Measurements from ENCODE around the gene LARGE1. TPM values are rescaled to one million over a fixed set of nuclear protein-coding genes. Genes with fewer than 3 reads are reported as not detected.

Gene LARGE1
- total RNA-seq, 1 experiment from 2014 or later: 1.3 TPM

DNA sequence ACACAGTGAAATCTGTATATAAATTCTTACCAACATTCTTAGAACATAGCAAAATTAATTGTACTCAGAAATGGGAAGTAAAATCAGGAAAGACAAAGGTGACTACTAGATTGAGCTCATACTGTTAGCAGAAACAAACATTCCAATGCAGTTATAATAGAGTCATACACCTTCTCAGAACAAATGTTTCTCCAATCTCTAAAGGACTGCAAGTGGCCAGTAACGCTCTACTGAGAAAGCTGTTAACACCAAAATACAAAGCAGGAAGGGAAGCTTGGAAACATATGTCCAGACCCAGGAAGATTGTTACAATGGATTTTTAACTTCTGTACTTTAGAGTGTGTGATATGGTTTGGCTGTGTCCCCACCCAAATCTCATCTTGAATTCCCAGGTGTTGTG lies 341.5 kb downstream of the LARGE1 start:
- no peaks in the 10 kb centered on the region for H3F3A ChIP-seq (ENCODE audit: low read length, unreplicated experiment)
- no peaks in the 10 kb centered on the region for H3K79me2 ChIP-seq (ENCODE audit: low read length)
- no peak overlapping the region for H3K4me3 ChIP-seq (ENCODE audit: low read length)
- POLR2A ChIA-PET (ENCODE audit: unreplicated experiment): no interaction called here
- CTCF ChIA-PET: no interaction called here
- ATAC-seq (no peak), DNase-seq (no peak)
- H4K20me1 ChIP-seq (ENCODE audit: low read length): no peaks in the 10 kb centered on the region
- no peak overlapping the region for H3K9ac ChIP-seq (ENCODE audit: low read length)
- no peaks in the 10 kb centered on the region for H3K36me3 ChIP-seq (ENCODE audit: low read depth, low read length)
- no peaks in the 10 kb centered on the region for H3K9me2 ChIP-seq (replicated peaks; ENCODE audit: low read length)
- H3K27ac ChIP-seq (ENCODE audit: low read length): no peak overlapping the region
- no TSS peak for BruUV-seq (replicated peaks)
- no peak overlapping the region for H3K4me2 ChIP-seq (ENCODE audit: low read length)
- no peak overlapping the region for H2AFZ ChIP-seq (ENCODE audit: low read length)
- H3K9me3 ChIP-seq (ENCODE audit: low read length): no peaks in the 10 kb centered on the region; the same call in 1 of the 2 replicates
- intact Hi-C loops (cut with micrococcal nuclease): no loop called here
- H3K4me1 ChIP-seq (ENCODE audit: insufficient read depth, low read length): no peaks in the 10 kb centered on the region
- H3K27me3 ChIP-seq (ENCODE audit: low read length): no peaks in the 10 kb centered on the region
- TF ChIP-seq, protein P1, sequence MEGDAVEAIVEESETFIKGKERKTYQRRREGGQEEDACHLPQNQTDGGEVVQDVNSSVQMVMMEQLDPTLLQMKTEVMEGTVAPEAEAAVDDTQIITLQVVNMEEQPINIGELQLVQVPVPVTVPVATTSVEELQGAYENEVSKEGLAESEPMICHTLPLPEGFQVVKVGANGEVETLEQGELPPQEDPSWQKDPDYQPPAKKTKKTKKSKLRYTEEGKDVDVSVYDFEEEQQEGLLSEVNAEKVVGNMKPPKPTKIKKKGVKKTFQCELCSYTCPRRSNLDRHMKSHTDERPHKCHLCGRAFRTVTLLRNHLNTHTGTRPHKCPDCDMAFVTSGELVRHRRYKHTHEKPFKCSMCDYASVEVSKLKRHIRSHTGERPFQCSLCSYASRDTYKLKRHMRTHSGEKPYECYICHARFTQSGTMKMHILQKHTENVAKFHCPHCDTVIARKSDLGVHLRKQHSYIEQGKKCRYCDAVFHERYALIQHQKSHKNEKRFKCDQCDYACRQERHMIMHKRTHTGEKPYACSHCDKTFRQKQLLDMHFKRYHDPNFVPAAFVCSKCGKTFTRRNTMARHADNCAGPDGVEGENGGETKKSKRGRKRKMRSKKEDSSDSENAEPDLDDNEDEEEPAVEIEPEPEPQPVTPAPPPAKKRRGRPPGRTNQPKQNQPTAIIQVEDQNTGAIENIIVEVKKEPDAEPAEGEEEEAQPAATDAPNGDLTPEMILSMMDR (conservative IDR thresholded peaks at IDR 0.05; ENCODE audit: low read depth, low read length): no peak
- TF ChIP-seq EZH2 (IDR thresholded peaks at IDR 0.05; ENCODE audit: low read length, unreplicated experiment) (no peak), EZH2phosphoT487 (IDR thresholded peaks at IDR 0.05; ENCODE audit: borderline replicate concordance, low read length) (no peak)

DNA sequence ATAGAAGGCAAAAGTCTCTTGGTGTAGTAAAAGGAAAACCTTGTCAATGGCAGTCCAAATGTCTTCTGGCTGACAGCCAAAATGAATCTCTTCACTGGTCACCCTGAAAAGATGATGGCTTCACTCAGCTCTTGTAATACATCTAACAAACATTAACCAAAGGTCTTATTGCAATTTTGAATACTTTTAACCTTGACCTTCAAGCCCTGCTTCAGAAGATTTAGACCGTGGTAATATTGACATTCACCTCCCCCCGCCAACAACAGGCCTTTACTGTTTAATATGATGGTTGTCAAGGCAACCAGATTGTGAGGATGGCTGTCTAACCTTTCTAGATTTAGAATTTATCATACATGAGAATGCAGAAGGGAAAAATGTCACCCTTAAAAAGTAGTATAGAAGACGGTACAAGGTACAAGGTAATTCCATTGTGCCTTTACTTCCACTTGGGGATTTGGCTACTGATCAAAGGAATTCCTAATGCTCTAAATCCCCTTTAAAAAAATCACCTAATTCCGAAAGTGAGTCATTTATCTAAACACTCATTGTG lies 342.3 kb downstream of the LARGE1 start:
- TF ChIP-seq EZH2 (IDR thresholded peaks at IDR 0.05; ENCODE audit: low read length, unreplicated experiment) (no peak), EZH2phosphoT487 (IDR thresholded peaks at IDR 0.05; ENCODE audit: borderline replicate concordance, low read length) (no peak)
- TF ChIP-seq, protein P1 (conservative IDR thresholded peaks at IDR 0.05; ENCODE audit: low read depth, low read length): no peak
- Histone ChIP-seq H3K9ac (ENCODE audit: low read length) (no peak overlapping the region), H3K27ac (ENCODE audit: low read length) (no peak overlapping the region), H3K4me3 (ENCODE audit: low read length) (no peak overlapping the region), H2AFZ (ENCODE audit: low read length) (no peak overlapping the region), H3F3A (ENCODE audit: low read length, unreplicated experiment) (no peaks in the 10 kb centered on the region), H3K4me1 (ENCODE audit: insufficient read depth, low read length) (no peaks in the 10 kb centered on the region), H3K9me3 (ENCODE audit: low read length) (no peaks in the 10 kb centered on the region; the same call in 1 of the 2 replicates), H3K4me2 (ENCODE audit: low read length) (no peak overlapping the region), H3K79me2 (ENCODE audit: low read length) (no peaks in the 10 kb centered on the region), H4K20me1 (ENCODE audit: low read length) (no peaks in the 10 kb centered on the region), H3K9me2 (replicated peaks; ENCODE audit: low read length) (no peaks in the 10 kb centered on the region), H3K36me3 (ENCODE audit: low read depth, low read length) (no peaks in the 10 kb centered on the region), H3K27me3 (ENCODE audit: low read length) (no peaks in the 10 kb centered on the region)
- no peak for DNase-seq
- BruUV-seq (replicated peaks): no TSS peak
- ChIA-PET POLR2A (ENCODE audit: unreplicated experiment) (no interaction called here), CTCF (no interaction called here)
- ATAC-seq: no peak
- intact Hi-C loops (cut with micrococcal nuclease): no loop called here

DNA sequence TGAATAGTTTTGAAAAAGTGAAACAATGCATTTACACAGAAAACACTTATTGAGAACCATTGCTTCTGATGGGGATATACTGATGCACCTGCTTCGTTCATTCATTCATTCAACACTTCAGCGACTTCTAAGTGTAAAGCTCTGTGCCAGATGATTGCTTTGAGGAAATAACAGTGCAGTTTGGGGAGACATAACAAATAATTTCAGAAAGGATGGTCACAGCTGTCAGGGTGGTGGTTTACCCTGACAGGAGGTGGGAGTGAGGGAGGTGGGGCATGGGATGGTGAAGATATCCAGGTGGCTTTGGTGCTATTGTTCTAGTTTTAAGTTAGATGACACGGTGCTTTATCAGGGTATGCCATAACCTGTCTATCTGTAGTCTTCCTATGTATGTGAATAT lies 344.1 kb downstream of the LARGE1 start:
- no peak for ATAC-seq
- H3K9me3 ChIP-seq (ENCODE audit: low read length): no peaks in the 10 kb centered on the region
- H3K4me1 ChIP-seq (ENCODE audit: insufficient read depth, low read length): no peaks in the 10 kb centered on the region
- no peaks in the 10 kb centered on the region for H3K9me2 ChIP-seq (replicated peaks; ENCODE audit: low read length)
- H3F3A ChIP-seq (ENCODE audit: low read length, unreplicated experiment): no peaks in the 10 kb centered on the region
- H3K27me3 ChIP-seq (ENCODE audit: low read length): no peaks in the 10 kb centered on the region
- no peaks in the 10 kb centered on the region for H4K20me1 ChIP-seq (ENCODE audit: low read length)
- no peak overlapping the region for H3K9ac ChIP-seq (ENCODE audit: low read length)
- ChIA-PET CTCF (no interaction called here), POLR2A (ENCODE audit: unreplicated experiment) (no interaction called here)
- intact Hi-C loops (cut with micrococcal nuclease): no loop called here
- no peak for DNase-seq
- no peak overlapping the region for H3K27ac ChIP-seq (ENCODE audit: low read length)
- H3K4me3 ChIP-seq (ENCODE audit: low read length): no peak overlapping the region
- no peaks in the 10 kb centered on the region for H3K36me3 ChIP-seq (ENCODE audit: low read depth, low read length)
- TF ChIP-seq EZH2phosphoT487 (IDR thresholded peaks at IDR 0.05; ENCODE audit: borderline replicate concordance, low read length) (no peak), EZH2 (IDR thresholded peaks at IDR 0.05; ENCODE audit: low read length, unreplicated experiment) (no peak)
- TF ChIP-seq, protein P1 (conservative IDR thresholded peaks at IDR 0.05; ENCODE audit: low read depth, low read length): no peak
- no TSS peak for BruUV-seq (replicated peaks)
- no peak overlapping the region for H2AFZ ChIP-seq (ENCODE audit: low read length)
- H3K79me2 ChIP-seq (ENCODE audit: low read length): no peaks in the 10 kb centered on the region
- no peak overlapping the region for H3K4me2 ChIP-seq (ENCODE audit: low read length)
